OCI-LY1 (cell line): ENCODE data around the gene SDK2.

Source experiments
- CTCF ChIP-seq: fragments of 200-600 bp; sonication (generic), shearing (Covaris generic); IDR thresholded peaks from 2 replicates; pipeline ENCODE4 v1.5.1; 2017; ENCODE audit warnings: mild to moderate bottlenecking, antibody characterized with exemption, low read length, moderate library complexity, mixed read lengths
- EZH2 ChIP-seq: fragments of 200-600 bp; sonication (generic), shearing (Covaris generic); IDR thresholded peaks from 2 replicates; pipeline ENCODE4 v1.8.0; 2017; ENCODE audit warnings: borderline replicate concordance, mixed run types, mild to moderate bottlenecking, antibody characterized with exemption, low read length, moderate library complexity, mixed read lengths

DNA sequence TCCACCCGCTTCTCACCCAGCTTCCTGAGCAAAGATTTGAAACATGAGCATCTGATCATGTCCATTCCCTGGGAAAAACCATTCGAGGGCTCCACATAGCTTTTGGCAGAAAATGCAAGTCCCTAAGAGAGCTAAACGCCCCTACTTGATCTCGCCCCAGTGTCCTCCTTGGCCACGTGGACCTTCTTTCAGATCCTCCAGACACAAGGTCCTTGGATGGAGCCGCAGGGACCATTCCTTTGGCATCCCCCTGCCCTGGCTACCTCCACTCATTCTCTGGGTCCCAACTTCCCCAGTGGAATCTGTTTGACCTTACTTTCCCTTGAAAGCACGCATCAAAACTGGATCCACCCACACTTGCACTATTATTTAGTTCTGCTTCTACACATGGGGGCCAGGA is 146.5 kb downstream of the SDK2 start:
- TF ChIP-seq CTCF: no peak
- TF ChIP-seq EZH2: no peak
